Neural cell (in vitro differentiated cells): ENCODE measurements around the gene ALK. TPM values are rescaled to one million over a fixed set of nuclear protein-coding genes. Genes with fewer than 3 reads are reported as not detected.

ENCODE experiments used
- H2AFZ ChIP-seq: fragments of 200-600, 300-800 bp; sonication (generic), shearing (Covaris generic); 2 replicates; pipeline ENCODE4 v1.6.0; 2014; ENCODE audit warnings: low read depth, mild to moderate bottlenecking, antibody characterized with exemption, low read length, moderate library complexity
- H3F3A ChIP-seq: fragments of 200-600 bp; shearing (Covaris generic); 2 replicates; pipeline ENCODE4 v1.6.1; 2016; ENCODE audit warnings: mild to moderate bottlenecking, moderate library complexity, mixed read lengths, antibody characterized with exemption, low read length; ENCODE audit not compliant: insufficient read depth, poor library complexity, severe bottlenecking
- H3K27ac ChIP-seq: fragments of 200-600, 300-800 bp; sonication (generic), shearing (Covaris generic); 2 replicates; pipeline ENCODE4 v1.5.1; 2014; ENCODE audit warnings: mild to moderate bottlenecking, low read length, moderate library complexity
- H3K27me3 ChIP-seq: fragments of 300-800, 200-600 bp; sonication (generic), shearing (Covaris generic); 2 replicates; pipeline ENCODE4 v1.6.0; 2014; ENCODE audit warnings: mild to moderate bottlenecking, low read depth, low read length, moderate library complexity; ENCODE audit not compliant: insufficient read depth
- H3K36me3 ChIP-seq: fragments of 300-800, 200-600 bp; sonication (generic), shearing (Covaris generic); 2 replicates; pipeline ENCODE4 v1.5.1; 2014; ENCODE audit warnings: mild to moderate bottlenecking, antibody characterized with exemption, low read length, moderate library complexity; ENCODE audit not compliant: insufficient read depth
- H3K4me2 ChIP-seq: fragments of 300-800, 200-600 bp; sonication (generic), shearing (Covaris generic); 2 replicates; pipeline ENCODE4 v1.6.0; 2014; ENCODE audit warnings: mild to moderate bottlenecking, low read length
- H3K4me3 ChIP-seq: fragments of 300-800, 200-600 bp; sonication (generic), shearing (Covaris generic); 2 replicates; pipeline ENCODE4 v1.5.1; 2014; ENCODE audit warnings: mild to moderate bottlenecking, low read length, moderate library complexity
- H3K79me2 ChIP-seq: fragments of 200-600 bp; shearing (Covaris generic); replicated peaks from 2 replicates; pipeline ENCODE4 v1.6.0; 2014; ENCODE audit warnings: mild to moderate bottlenecking, low read length, moderate library complexity; ENCODE audit not compliant: insufficient read depth
- H3K9ac ChIP-seq: fragments of 300-800, 200-600 bp; sonication (generic), shearing (Covaris generic); 2 replicates; pipeline ENCODE4 v1.6.1; 2016; ENCODE audit warnings: mild to moderate bottlenecking, low read length, mixed read lengths
- H3K9me2 ChIP-seq: fragments of 200-600 bp; shearing (Covaris generic); 2 replicates; pipeline ENCODE4 v1.6.1; 2016; ENCODE audit warnings: mild to moderate bottlenecking, low read length, mixed read lengths; ENCODE audit not compliant: insufficient read depth
- H3K9me3 ChIP-seq: fragments of 200-600, 300-800 bp; sonication (generic), shearing (Covaris generic); 2 replicates; pipeline ENCODE4 v1.6.1; 2016; ENCODE audit warnings: mild to moderate bottlenecking, mixed run types, low read length, moderate library complexity, mixed read lengths
- H4K20me1 ChIP-seq: fragments of 200-600 bp; shearing (Covaris generic); 2 replicates; pipeline ENCODE4 v1.6.1; 2016; ENCODE audit warnings: mild to moderate bottlenecking, mixed run types; ENCODE audit not compliant: insufficient read depth
- EZH2 ChIP-seq: fragments of 200-600, 300-800 bp; shearing (Covaris generic), sonication (generic); IDR thresholded peaks from 2 replicates; pipeline ENCODE4 v1.6.1; 2014; ENCODE audit warnings: antibody characterized with exemption, low read length, borderline replicate concordance, mild to moderate bottlenecking; ENCODE audit not compliant: insufficient read depth, poor library complexity, severe bottlenecking
- MXI1 ChIP-seq: fragments of 450-650 bp; conservative IDR thresholded peaks from 2 replicates; pipeline ENCODE4 v1.6.1; 2014; ENCODE audit warnings: antibody characterized with exemption, mild to moderate bottlenecking; ENCODE audit not compliant: poor library complexity, severe bottlenecking
- POLR2AphosphoS5 ChIP-seq: IDR thresholded peaks from 2 replicates; pipeline ENCODE4 v1.6.1; 2012
- RAD21 ChIP-seq: fragments of 450-650 bp; conservative IDR thresholded peaks from 2 replicates; pipeline ENCODE4 v1.6.1; 2014; ENCODE audit warnings: antibody characterized with exemption, mild to moderate bottlenecking, moderate library complexity
- SMC3 ChIP-seq: fragments of 450-650 bp; conservative IDR thresholded peaks from 2 replicates; pipeline ENCODE4 v1.6.1; 2014; ENCODE audit warnings: antibody characterized with exemption, mild to moderate bottlenecking, moderate library complexity; ENCODE audit not compliant: poor library complexity
- TAF1 ChIP-seq: IDR thresholded peaks from 2 replicates; pipeline ENCODE4 v1.6.1; 2012; ENCODE audit warnings: low read depth
- polyA plus RNA-seq: library from polyadenylated mRNA; depleted of rRNA; stranded (reverse); fragments of >200 nt; gene quantifications from 2 replicates; pipeline ENCODE4 v1.2.3, GENCODE V29; 2014
- TF ChIP-seq, protein P1 (sequence below): IDR thresholded peaks from 2 replicates; pipeline ENCODE4 v1.6.1; 2012; ENCODE audit warnings: borderline replicate concordance
- TF ChIP-seq, protein P2 (sequence below): fragments of 450-650 bp; IDR thresholded peaks from 2 replicates; pipeline ENCODE4 v1.5.1; 2014; ENCODE audit warnings: antibody characterized with exemption, mild to moderate bottlenecking, moderate library complexity; ENCODE audit not compliant: poor library complexity, severe bottlenecking

Gene ALK
- polyA plus RNA-seq, 1 donor from 2014 or later, result 7.1 TPM

DNA sequence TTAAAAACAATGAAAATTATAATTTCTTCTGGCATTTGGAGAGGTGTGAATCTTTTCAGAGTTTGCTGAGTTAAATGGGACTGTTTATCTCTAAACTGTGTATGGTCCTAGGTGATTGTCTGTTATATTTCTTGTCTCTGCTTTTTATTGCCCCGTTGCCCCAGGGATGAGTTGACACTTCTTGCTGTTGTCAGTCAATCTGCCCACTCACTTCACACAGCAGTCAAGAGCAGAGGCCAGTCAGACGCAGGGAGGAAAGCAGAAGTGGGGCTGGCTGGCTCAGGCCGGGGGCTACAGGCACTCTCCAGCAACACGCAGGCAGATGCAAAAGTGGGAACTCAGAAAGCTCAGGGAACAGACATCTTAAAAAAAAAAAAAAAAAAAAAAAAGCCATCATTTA is 441.0 kb downstream of the ALK start:
- Histone ChIP-seq H3F3A (no peaks in the 10 kb centered on the region), H3K27me3 (no peaks in the 10 kb centered on the region), H4K20me1 (no peaks in the 10 kb centered on the region), H3K9me2 (no peaks in the 10 kb centered on the region), H2AFZ (no peak overlapping the region), H3K9ac (no peak overlapping the region), H3K36me3 (no peaks in the 10 kb centered on the region), H3K4me3 (no peak overlapping the region), H3K79me2 (no peaks in the 10 kb centered on the region), H3K27ac (no peak overlapping the region), H3K4me2 (no peak overlapping the region), H3K9me3 (no peaks in the 10 kb centered on the region)
- TF ChIP-seq POLR2AphosphoS5 (no peak), SMC3 (no peak), EZH2 (no peak), MXI1 (no peak)

DNA sequence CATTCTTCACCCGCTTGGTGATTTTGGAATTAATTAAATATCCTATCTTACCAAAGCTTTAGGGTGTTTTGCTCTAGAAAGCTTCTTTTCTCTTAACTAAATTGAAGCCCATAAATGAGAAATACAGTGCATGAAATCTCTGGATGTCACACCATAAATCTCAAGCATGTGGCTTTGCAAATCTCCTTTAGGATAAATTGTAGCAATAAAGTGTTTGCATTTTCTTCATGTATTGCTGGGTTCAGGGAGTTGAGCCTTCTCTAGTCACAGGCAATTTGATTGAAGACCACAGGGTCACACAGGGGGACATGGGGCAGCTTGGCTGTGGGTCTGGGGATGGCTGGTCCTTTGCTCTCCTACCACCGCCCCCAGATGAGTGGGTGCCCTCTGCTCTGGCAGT is 442.0 kb downstream of the ALK start:
- Histone ChIP-seq H2AFZ (no peak overlapping the region), H3K9me3 (no peaks in the 10 kb centered on the region), H3K9ac (no peak overlapping the region), H3K27ac (no peak overlapping the region), H3K79me2 (no peaks in the 10 kb centered on the region), H3K4me3 (no peak overlapping the region), H3F3A (no peaks in the 10 kb centered on the region), H3K4me2 (no peak overlapping the region), H3K9me2 (no peaks in the 10 kb centered on the region), H3K27me3 (no peaks in the 10 kb centered on the region), H3K36me3 (no peaks in the 10 kb centered on the region), H4K20me1 (no peaks in the 10 kb centered on the region)
- TF ChIP-seq RAD21 (no peak), MXI1 (no peak)

DNA sequence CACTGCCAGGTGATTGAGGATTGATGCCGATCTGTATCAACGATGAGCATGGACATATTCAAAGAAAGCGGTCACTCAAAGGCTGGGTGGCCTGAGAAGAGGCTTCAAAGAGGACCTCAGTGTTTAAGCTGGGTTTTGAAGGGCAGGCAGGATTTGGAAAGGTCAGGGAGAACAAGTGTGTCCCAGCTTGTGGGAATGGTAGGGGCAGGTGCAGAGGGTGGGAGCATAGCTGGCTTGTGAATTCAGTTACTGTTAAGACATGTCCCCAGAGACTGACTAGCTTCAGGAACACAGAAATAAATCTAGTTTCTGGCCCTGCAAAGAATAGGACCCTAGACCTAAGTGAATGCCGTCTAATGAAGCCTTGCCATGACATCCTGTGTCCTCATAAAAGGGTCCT is 442.7 kb downstream of the ALK start:
- no peaks in the 10 kb centered on the region for H3K27me3 ChIP-seq
- no peaks in the 10 kb centered on the region for H3K9me2 ChIP-seq
- no peak overlapping the region for H3K9ac ChIP-seq
- H3K4me3 ChIP-seq, result no peak overlapping the region
- no peaks in the 10 kb centered on the region for H3K36me3 ChIP-seq
- no peaks in the 10 kb centered on the region for H3K79me2 ChIP-seq
- no peaks in the 10 kb centered on the region for H3F3A ChIP-seq
- no peaks in the 10 kb centered on the region for H4K20me1 ChIP-seq
- no peak overlapping the region for H3K27ac ChIP-seq
- no peak overlapping the region for H2AFZ ChIP-seq
- no peaks in the 10 kb centered on the region for H3K9me3 ChIP-seq
- H3K4me2 ChIP-seq, result no peak overlapping the region
- TF ChIP-seq EZH2 (no peak), TAF1 (no peak), SMC3 (no peak), RAD21 (no peak)
- TF ChIP-seq, protein P1, sequence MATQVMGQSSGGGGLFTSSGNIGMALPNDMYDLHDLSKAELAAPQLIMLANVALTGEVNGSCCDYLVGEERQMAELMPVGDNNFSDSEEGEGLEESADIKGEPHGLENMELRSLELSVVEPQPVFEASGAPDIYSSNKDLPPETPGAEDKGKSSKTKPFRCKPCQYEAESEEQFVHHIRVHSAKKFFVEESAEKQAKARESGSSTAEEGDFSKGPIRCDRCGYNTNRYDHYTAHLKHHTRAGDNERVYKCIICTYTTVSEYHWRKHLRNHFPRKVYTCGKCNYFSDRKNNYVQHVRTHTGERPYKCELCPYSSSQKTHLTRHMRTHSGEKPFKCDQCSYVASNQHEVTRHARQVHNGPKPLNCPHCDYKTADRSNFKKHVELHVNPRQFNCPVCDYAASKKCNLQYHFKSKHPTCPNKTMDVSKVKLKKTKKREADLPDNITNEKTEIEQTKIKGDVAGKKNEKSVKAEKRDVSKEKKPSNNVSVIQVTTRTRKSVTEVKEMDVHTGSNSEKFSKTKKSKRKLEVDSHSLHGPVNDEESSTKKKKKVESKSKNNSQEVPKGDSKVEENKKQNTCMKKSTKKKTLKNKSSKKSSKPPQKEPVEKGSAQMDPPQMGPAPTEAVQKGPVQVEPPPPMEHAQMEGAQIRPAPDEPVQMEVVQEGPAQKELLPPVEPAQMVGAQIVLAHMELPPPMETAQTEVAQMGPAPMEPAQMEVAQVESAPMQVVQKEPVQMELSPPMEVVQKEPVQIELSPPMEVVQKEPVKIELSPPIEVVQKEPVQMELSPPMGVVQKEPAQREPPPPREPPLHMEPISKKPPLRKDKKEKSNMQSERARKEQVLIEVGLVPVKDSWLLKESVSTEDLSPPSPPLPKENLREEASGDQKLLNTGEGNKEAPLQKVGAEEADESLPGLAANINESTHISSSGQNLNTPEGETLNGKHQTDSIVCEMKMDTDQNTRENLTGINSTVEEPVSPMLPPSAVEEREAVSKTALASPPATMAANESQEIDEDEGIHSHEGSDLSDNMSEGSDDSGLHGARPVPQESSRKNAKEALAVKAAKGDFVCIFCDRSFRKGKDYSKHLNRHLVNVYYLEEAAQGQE, result no peak
- TF ChIP-seq, protein P2, sequence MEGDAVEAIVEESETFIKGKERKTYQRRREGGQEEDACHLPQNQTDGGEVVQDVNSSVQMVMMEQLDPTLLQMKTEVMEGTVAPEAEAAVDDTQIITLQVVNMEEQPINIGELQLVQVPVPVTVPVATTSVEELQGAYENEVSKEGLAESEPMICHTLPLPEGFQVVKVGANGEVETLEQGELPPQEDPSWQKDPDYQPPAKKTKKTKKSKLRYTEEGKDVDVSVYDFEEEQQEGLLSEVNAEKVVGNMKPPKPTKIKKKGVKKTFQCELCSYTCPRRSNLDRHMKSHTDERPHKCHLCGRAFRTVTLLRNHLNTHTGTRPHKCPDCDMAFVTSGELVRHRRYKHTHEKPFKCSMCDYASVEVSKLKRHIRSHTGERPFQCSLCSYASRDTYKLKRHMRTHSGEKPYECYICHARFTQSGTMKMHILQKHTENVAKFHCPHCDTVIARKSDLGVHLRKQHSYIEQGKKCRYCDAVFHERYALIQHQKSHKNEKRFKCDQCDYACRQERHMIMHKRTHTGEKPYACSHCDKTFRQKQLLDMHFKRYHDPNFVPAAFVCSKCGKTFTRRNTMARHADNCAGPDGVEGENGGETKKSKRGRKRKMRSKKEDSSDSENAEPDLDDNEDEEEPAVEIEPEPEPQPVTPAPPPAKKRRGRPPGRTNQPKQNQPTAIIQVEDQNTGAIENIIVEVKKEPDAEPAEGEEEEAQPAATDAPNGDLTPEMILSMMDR, result no peak
